Measurements from ENCODE around the gene LRRC56. TPM values are rescaled to one million over a fixed set of nuclear protein-coding genes. Genes with fewer than 3 reads are reported as not detected.

LRRC56 gene
- total RNA-seq, 2 experiments from 2014 or later = 2.4 TPM

DNA sequence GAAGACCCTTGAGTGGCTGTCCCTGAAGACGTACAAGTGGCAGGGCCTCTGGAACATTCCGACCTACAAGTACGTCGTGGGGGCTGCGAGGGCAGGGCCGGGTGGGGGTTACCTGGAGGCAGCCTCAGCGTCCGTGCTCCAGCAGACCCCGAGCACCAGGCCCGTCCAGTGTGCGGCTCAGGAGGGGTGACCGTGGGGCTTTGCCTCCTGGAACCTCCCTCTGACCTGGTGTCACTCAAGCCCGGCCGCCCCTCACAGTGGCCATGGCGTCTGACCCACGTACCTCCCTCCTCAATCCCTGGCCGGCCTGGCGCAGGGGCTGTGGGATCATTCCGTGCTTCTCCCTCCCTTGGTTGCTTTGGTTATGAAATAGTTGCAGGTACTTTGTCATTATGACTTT is 48.7 kb upstream of the LRRC56 start:
- Mint-ChIP-seq H3K27me3 (no peaks in the 10 kb centered on the region), H3K4me3 (no peak overlapping the region), H3K9me3 (no peaks in the 10 kb centered on the region), H3K27ac (no peak overlapping the region), H3K36me3 (ENCODE audit: low read depth) (peaks cover 18% of the 10 kb centered on the region), H3K4me1 (ENCODE audit: low read depth) (no peaks in the 10 kb centered on the region)
- H3K9me3 ChIP-seq (ENCODE audit: control insufficient read depth in 1 of 2, insufficient read depth in 1 of 2, low read length in 2 of 2) = peaks cover 0 to 3% of the 10 kb centered on the region in 2 experiments
- ATAC-seq (ENCODE audit: poor library complexity) = no peak
- intact Hi-C loops (cut with DNase I, micrococcal nuclease) = no loop called here
- H3K27ac ChIP-seq (ENCODE audit: low read depth in 1 of 2, low read length in 2 of 2) = no peak overlapping the region
- ChIA-PET POLR2A (no interaction called here), CTCF (no interaction called here)
- H3K36me3 ChIP-seq (ENCODE audit: insufficient read depth, low read length) = no peaks in the 10 kb centered on the region
- no peak for DNase-seq
- H3K4me3 ChIP-seq (ENCODE audit: low read length) = no peak overlapping the region
- no peaks in the 10 kb centered on the region for H3K27me3 ChIP-seq (ENCODE audit: control insufficient read depth in 1 of 2, insufficient read depth in 2 of 2, low read length in 2 of 2)
- no peaks in the 10 kb centered on the region for H3K4me1 ChIP-seq (ENCODE audit: insufficient read depth, low read length)
- TF ChIP-seq, protein P1, sequence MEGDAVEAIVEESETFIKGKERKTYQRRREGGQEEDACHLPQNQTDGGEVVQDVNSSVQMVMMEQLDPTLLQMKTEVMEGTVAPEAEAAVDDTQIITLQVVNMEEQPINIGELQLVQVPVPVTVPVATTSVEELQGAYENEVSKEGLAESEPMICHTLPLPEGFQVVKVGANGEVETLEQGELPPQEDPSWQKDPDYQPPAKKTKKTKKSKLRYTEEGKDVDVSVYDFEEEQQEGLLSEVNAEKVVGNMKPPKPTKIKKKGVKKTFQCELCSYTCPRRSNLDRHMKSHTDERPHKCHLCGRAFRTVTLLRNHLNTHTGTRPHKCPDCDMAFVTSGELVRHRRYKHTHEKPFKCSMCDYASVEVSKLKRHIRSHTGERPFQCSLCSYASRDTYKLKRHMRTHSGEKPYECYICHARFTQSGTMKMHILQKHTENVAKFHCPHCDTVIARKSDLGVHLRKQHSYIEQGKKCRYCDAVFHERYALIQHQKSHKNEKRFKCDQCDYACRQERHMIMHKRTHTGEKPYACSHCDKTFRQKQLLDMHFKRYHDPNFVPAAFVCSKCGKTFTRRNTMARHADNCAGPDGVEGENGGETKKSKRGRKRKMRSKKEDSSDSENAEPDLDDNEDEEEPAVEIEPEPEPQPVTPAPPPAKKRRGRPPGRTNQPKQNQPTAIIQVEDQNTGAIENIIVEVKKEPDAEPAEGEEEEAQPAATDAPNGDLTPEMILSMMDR (IDR thresholded peaks at IDR 0.05) = no peak

DNA sequence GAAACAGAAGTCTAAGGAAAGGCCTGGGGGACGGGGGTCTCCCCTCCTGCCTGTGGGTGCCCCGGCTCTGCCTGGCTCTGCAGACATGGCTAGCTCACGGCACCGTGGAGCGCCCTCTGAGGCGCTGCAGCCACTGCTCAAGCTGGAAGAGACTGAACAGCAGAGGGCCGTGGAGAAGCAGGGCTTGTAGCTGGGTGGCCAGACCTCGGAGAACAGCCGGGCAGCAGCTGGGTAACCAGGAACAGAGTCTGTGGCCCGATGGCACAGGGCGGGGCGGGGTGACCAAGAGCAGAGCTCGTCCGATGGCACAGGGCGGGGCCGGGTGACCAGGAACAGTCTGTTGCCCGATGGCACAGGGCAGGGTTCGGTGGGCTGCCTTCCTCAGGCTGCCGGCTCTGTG is 48.3 kb upstream of the LRRC56 start:
- Histone ChIP-seq H3K27me3 (ENCODE audit: control insufficient read depth in 1 of 2, insufficient read depth in 2 of 2, low read length in 2 of 2) (no peaks in the 10 kb centered on the region), H3K4me3 (ENCODE audit: low read length) (no peak overlapping the region), H3K36me3 (ENCODE audit: insufficient read depth, low read length) (peaks cover under 1% of the 10 kb centered on the region), H3K4me1 (ENCODE audit: insufficient read depth, low read length) (no peaks in the 10 kb centered on the region), H3K9me3 (ENCODE audit: control insufficient read depth in 1 of 2, insufficient read depth in 1 of 2, low read length in 2 of 2) (peaks cover 0 to 3% of the 10 kb centered on the region in 2 experiments), H3K27ac (ENCODE audit: low read depth in 1 of 2, low read length in 2 of 2) (no peak overlapping the region)
- ATAC-seq (ENCODE audit: poor library complexity) (no peak), DNase-seq (no peak)
- Mint-ChIP-seq H3K9me3 (no peaks in the 10 kb centered on the region), H3K27me3 (no peaks in the 10 kb centered on the region), H3K4me1 (ENCODE audit: low read depth) (no peaks in the 10 kb centered on the region), H3K4me3 (no peak overlapping the region), H3K27ac (no peak overlapping the region), H3K36me3 (ENCODE audit: low read depth) (peaks cover 18% of the 10 kb centered on the region)
- ChIA-PET CTCF (no interaction called here), POLR2A (no interaction called here)
- intact Hi-C loops (cut with DNase I, micrococcal nuclease) = no loop called here
- TF ChIP-seq, protein P1 (IDR thresholded peaks at IDR 0.05) = no peak

DNA sequence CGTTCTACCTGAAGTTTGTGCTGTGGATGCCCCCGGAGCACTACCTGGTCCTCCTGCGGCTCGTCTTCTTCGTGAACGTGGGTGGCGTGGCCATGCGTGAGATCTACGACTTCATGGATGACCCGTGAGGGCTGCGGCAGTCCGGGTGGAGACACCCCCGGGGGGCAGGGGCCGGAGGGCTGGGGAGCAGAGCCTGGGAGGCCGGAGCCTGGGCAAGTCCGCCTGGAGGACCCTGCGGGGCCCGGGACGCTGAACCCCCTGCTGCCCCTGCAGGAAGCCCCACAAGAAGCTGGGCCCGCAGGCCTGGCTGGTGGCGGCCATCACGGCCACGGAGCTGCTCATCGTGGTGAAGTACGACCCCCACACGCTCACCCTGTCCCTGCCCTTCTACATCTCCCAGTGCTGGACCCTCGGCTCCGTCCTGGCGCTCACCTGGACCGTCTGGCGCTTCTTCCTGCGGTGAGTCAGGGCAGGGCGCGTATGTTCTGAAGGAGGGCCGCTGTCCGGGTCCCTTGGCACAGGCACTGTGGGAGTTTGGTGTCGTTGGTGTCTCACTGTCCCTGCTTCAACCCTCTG is 47.6 kb upstream of the LRRC56 start:
- no peak for ATAC-seq (ENCODE audit: poor library complexity)
- Histone ChIP-seq H3K27ac (ENCODE audit: low read depth in 1 of 2, low read length in 2 of 2) (no peak overlapping the region), H3K9me3 (ENCODE audit: control insufficient read depth in 1 of 2, insufficient read depth in 1 of 2, low read length in 2 of 2) (peaks cover 0 to 1% of the 10 kb centered on the region in 2 experiments), H3K4me1 (ENCODE audit: insufficient read depth, low read length) (no peaks in the 10 kb centered on the region), H3K4me3 (ENCODE audit: low read length) (no peak overlapping the region), H3K36me3 (ENCODE audit: insufficient read depth, low read length) (peaks cover 7% of the 10 kb centered on the region), H3K27me3 (ENCODE audit: control insufficient read depth in 1 of 2, insufficient read depth in 2 of 2, low read length in 2 of 2) (no peaks in the 10 kb centered on the region)
- Mint-ChIP-seq H3K4me3 (no peak overlapping the region), H3K36me3 (ENCODE audit: low read depth) (peaks cover 24% of the 10 kb centered on the region), H3K27ac (no peak overlapping the region), H3K9me3 (no peaks in the 10 kb centered on the region), H3K4me1 (ENCODE audit: low read depth) (no peaks in the 10 kb centered on the region), H3K27me3 (no peaks in the 10 kb centered on the region)
- ChIA-PET CTCF (no interaction called here), POLR2A (no interaction called here)
- intact Hi-C loops (cut with DNase I, micrococcal nuclease) = no loop called here
- DNase-seq = no peak
- TF ChIP-seq, protein P1 (IDR thresholded peaks at IDR 0.05) = no peak

All from CD4-positive, alpha-beta T cell (primary cell).